ENCODE results near the gene OSBPL2.

OSBPL2 gene

GRCh38 chr20:62208061-62208794 is 30.1 kb upstream of the OSBPL2 start:
- DNase-seq: no peak

GRCh38 chr20:62208795-62209755 is 29.2 kb upstream of the OSBPL2 start:
- DNase-seq: no peak

GRCh38 chr20:62209850-62210495 is 28.3 kb upstream of the OSBPL2 start:
- DNase-seq: no peak

- no peak for DNase-seq
These were observed 27.8 kb upstream of the OSBPL2 start for GRCh38 chr20:62210496-62210855.

- DNase-seq: no peak
These were observed 27.1 kb upstream of the OSBPL2 start for GRCh38 chr20:62211216-62211615.

GRCh38 chr20:62211769-62212288 is 26.5 kb upstream of the OSBPL2 start:
- no peak for DNase-seq

- DNase-seq: no peak
These were observed 26.0 kb upstream of the OSBPL2 start for GRCh38 chr20:62212299-62212698.

- no peak for DNase-seq
These were observed 24.3 kb upstream of the OSBPL2 start for GRCh38 chr20:62214067-62214466.

GRCh38 chr20:62215020-62215990 is 23.0 kb upstream of the OSBPL2 start:
- no peak for DNase-seq

- DNase-seq: no peak
These were observed 22.2 kb upstream of the OSBPL2 start for GRCh38 chr20:62215991-62216635.

GRCh38 chr20:62216636-62217566 is 21.4 kb upstream of the OSBPL2 start:
- DNase-seq: no peak

- no peak for DNase-seq
These were observed 20.2 kb upstream of the OSBPL2 start for GRCh38 chr20:62217913-62218773.

- no peak for DNase-seq
These were observed 19.0 kb upstream of the OSBPL2 start for GRCh38 chr20:62219101-62219991.

- DNase-seq: peak; percentile 30
These were observed 18.2 kb upstream of the OSBPL2 start, which contains the start of gene HRH3 for GRCh38 chr20:62219992-62220665. TSS of gene HRH3 (minus strand) at chr20:62220278. CDS start at chr20:62219970, 308 bp downstream.

GRCh38 chr20:62220666-62221568 is 17.4 kb upstream of the OSBPL2 start:
- no peak for DNase-seq

- no peak for DNase-seq
These were observed 16.0 kb upstream of the OSBPL2 start for GRCh38 chr20:62222266-62222850.

Data from T-helper 9 cell (primary cell).